ENCODE results near the gene GSK3B.

DNA sequence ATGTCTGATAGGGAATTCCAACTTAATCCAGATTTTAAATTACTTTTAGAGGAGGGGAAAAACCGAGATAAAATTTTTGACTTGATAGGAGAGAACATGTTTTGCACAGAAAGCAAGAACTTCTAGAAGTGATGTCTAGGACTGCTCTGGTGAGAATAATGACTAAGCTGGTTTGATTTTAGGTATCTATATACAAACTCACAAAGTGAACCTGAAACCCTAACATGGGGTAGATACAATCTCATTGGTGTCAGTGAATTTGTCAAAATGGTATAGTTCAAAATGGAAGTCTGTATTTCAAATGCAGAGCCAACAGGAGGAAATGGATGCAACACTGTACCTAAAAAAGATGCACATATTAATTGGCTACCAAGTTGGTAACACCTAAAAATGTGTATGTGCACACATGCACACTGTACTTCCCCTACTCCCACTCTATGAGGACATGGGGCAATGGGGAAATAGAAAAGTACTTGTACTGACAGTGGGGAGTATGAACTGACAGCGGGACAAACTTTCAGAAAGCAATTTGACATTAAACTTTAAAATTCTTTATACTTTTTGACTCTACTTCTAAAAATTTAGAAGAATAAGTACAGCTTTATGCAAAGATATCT is 259.4 kb downstream of the GSK3B start:
- TF ChIP-seq, protein P1, sequence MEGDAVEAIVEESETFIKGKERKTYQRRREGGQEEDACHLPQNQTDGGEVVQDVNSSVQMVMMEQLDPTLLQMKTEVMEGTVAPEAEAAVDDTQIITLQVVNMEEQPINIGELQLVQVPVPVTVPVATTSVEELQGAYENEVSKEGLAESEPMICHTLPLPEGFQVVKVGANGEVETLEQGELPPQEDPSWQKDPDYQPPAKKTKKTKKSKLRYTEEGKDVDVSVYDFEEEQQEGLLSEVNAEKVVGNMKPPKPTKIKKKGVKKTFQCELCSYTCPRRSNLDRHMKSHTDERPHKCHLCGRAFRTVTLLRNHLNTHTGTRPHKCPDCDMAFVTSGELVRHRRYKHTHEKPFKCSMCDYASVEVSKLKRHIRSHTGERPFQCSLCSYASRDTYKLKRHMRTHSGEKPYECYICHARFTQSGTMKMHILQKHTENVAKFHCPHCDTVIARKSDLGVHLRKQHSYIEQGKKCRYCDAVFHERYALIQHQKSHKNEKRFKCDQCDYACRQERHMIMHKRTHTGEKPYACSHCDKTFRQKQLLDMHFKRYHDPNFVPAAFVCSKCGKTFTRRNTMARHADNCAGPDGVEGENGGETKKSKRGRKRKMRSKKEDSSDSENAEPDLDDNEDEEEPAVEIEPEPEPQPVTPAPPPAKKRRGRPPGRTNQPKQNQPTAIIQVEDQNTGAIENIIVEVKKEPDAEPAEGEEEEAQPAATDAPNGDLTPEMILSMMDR (IDR thresholded peaks at IDR 0.05) = no peak
- TF ChIP-seq POLR2A (IDR thresholded peaks at IDR 0.05) (no peak), POLR2AphosphoS5 (IDR thresholded peaks at IDR 0.05) (no peak)

Measured in prostate gland (tissue), 2 donors.